Ovary (tissue), 9 donors: Measurements from ENCODE around the gene SVBP. TPM values are rescaled to one million over a fixed set of nuclear protein-coding genes. Genes with fewer than 3 reads are reported as not detected.

Source experiments
- DNase-seq, 5 donors: peaks; one replicate each; pipeline ENCODE4 v3.0.0-alpha.2; 2019 to 2020
- H3K27ac ChIP-seq, 2 donors: fragments of 200-600 bp; one replicate each; pipeline versions ENCODE4 v1.5.1 to v1.8.0; 2019 to 2022
- H3K27me3 ChIP-seq: fragments of 200-600 bp; one replicate; pipeline ENCODE4 v1.8.0; 2022
- H3K36me3 ChIP-seq: fragments of 200-600 bp; sonication (generic); one replicate; pipeline ENCODE4 v1.5.1; 2019
- H3K4me1 ChIP-seq: one replicate; pipeline ENCODE4 v1.8.1; 2013; ENCODE audit warnings: mild to moderate bottlenecking, moderate library complexity; ENCODE audit not compliant: insufficient read depth
- H3K4me3 ChIP-seq: fragments of 200-600 bp; sonication (generic); one replicate; pipeline ENCODE4 v1.5.1; 2017
- H3K9me3 ChIP-seq, 2 donors: fragments of 200-600 bp in 1 of 2; sonication (generic) in 1 of 2; one replicate each; pipeline versions ENCODE4 v1.5.1 to v1.8.1; 2013 to 2019; ENCODE audit warnings: mild to moderate bottlenecking in 1 of 2, moderate library complexity in 1 of 2
- EP300 ChIP-seq: sonication (generic); formaldehyde crosslinking; IDR thresholded peaks from one replicate; pipeline ENCODE4 v1.6.1; 2017; ENCODE audit warnings: antibody characterized with exemption
- POLR2A ChIP-seq: fragments of 450-650 bp; IDR thresholded peaks from one replicate; pipeline ENCODE4 v1.6.1; 2017; ENCODE audit warnings: antibody characterized with exemption, mild to moderate bottlenecking, moderate library complexity
- WGBS, 3 donors: extraction: QIAGEN DNeasy Blood & Tissue Kit in 1 of 3; methylation state at CpG; one replicate each; pipeline versions ENCODE4 v1.1.5 to v1.1.7; 2013 to 2017; 5-methylcytosine and 5-hydroxymethylcytosine counted together
- intact Hi-C, 4 donors: fragments of 100-400 bp; cut with DNase I; formaldehyde crosslinking; loops; one replicate each; pipeline versions ENCODE4 v1.11.0 to v1.15.1; 2022 to 2023
- polyA plus RNA-seq, 2 donors: library from polyadenylated mRNA; stranded (reverse); fragments of 200-250 nt in 1 of 2; fragments of 350-450 nt in 1 of 2; fragmentation: Illumina TruSeq in 1 of 2; extraction: RNeasy Lipid Tissue Mini Kit (QIAGEN cat#74804) in 1 of 2; gene quantifications; one replicate each; pipeline ENCODE4 v1.2.3, GENCODE V29; 2013 to 2014
- total RNA-seq, 7 donors: library from RNA; depleted of rRNA in 2 of 7; stranded (reverse); fragments of >200 nt in 2 of 7; fragmentation: NEBNext Ultra II Directional in 3 of 7; extraction: Animal tissue kit (Norgen Biotek cat#: 25700) in 3 of 7; gene quantifications; one replicate each; pipeline versions ENCODE4 v1.1.0 to v1.2.4, GENCODE V29; 2016 to 2023
- TF ChIP-seq, protein P1 (sequence below), 3 donors: fragments of 450-650 bp in 2 of 3; fragments of 200-600 bp in 1 of 3; IDR thresholded peaks; one replicate each; pipeline versions ENCODE4 v1.5.1 to v1.8.0; 2016 to 2022; ENCODE audit warnings: antibody characterized with exemption in 3 of 3, mild to moderate bottlenecking in 1 of 3
- donor health status: DM: no; HTN: no; CAD: no; lungs with moderate emphysema.
- donor health status: DM: no; HTN: no; CAD: no.
- donor health status: Bipolar disorder and iron deficiency.
- donor health status: DM: yes; HTN: yes; CAD: no.
- donor health status: DM: no; HTN: no; CAD: no.
- donor health status: DM: yes; HTN: yes; CAD: no.

Gene SVBP
- total and polyA plus RNA-seq, 9 donors = 20.8 to 56.6 (median 39.6) TPM

DNA sequence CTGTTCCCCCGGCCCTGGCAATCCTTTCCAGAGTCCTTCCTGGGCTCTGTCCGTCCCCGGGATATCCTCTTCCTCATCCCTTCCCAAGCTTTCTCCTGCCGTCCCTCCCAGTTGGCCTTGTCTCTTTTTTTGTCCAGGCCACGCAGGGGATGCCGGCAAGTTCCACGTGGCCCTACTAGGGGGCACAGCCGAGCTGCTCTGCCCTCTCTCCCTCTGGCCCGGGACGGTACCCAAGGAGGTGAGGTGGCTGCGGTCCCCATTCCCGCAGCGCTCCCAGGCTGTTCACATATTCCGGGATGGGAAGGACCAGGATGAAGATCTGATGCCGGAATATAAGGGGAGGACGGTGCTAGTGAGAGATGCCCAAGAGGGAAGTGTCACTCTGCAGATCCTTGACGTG lies 13.4 kb upstream of the SVBP start:
- intact Hi-C loops = no loop called here
- TF ChIP-seq EP300 (no peak), POLR2A (no peak)
- TF ChIP-seq, protein P1, sequence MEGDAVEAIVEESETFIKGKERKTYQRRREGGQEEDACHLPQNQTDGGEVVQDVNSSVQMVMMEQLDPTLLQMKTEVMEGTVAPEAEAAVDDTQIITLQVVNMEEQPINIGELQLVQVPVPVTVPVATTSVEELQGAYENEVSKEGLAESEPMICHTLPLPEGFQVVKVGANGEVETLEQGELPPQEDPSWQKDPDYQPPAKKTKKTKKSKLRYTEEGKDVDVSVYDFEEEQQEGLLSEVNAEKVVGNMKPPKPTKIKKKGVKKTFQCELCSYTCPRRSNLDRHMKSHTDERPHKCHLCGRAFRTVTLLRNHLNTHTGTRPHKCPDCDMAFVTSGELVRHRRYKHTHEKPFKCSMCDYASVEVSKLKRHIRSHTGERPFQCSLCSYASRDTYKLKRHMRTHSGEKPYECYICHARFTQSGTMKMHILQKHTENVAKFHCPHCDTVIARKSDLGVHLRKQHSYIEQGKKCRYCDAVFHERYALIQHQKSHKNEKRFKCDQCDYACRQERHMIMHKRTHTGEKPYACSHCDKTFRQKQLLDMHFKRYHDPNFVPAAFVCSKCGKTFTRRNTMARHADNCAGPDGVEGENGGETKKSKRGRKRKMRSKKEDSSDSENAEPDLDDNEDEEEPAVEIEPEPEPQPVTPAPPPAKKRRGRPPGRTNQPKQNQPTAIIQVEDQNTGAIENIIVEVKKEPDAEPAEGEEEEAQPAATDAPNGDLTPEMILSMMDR (IDR thresholded peaks at IDR 0.05) = no peak
- H3K27ac ChIP-seq = no peak overlapping the region
- whole genome bisulfite sequencing, 3 donors = 88 to 90% (median 89%) methylated on average over 17 of the region's 17 CpGs
- DNase-seq = no peak
- no peaks in the 10 kb centered on the region for H3K9me3 ChIP-seq
- H3K4me3 ChIP-seq = no peak overlapping the region
- H3K27me3 ChIP-seq = no peaks in the 10 kb centered on the region
- no peaks in the 10 kb centered on the region for H3K36me3 ChIP-seq
- no peaks in the 10 kb centered on the region for H3K4me1 ChIP-seq

DNA sequence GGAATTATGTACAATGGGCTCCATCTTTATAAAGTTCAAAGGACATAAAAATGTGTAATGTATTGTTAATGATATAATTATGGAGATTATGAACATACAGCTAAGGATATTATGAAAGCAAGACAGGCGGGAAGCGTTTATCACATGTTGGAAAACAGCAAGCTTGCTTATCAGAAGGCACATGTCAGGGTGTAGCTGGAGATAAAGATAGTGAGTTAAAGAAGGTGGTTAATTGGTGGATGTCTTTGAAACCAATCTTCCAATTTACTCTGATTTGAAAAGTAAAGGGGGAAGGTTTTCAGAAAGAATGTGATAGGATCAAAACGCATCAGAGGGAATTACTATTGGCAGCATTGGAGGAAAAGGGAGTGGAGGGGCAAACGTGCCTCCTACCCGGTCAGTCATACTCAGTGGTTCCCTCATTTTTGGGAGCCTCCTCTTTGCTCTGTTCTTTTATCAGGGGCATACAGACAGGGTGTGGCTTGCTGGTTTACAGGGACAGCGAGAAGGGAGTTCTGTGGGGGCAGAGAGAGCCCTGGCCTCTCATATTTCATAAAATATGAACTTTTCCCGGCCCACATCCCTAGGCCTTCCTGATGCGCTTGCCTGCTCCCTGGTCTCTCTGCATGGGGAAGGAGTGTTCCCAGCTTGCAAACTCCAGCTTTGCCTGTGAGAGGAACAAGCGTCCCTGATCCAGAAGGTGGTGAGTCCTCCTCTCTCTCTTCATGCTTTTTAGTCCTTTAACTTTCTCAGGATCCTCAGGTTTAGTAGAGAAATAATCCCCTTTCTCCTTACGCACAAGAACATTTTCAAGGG lies 8.0 kb upstream of the SVBP start:
- no peak for TF ChIP-seq POLR2A
- no peak for TF ChIP-seq EP300
- TF ChIP-seq, protein P1 (IDR thresholded peaks at IDR 0.05) = no peak
- no peak overlapping the region for H3K27ac ChIP-seq
- no peaks in the 10 kb centered on the region for H3K27me3 ChIP-seq
- 49 to 56% (median 53%) methylated on average over 10 of the region's 10 CpGs for WGBS, 3 donors
- H3K4me1 ChIP-seq = no peaks in the 10 kb centered on the region
- no peaks in the 10 kb centered on the region for H3K36me3 ChIP-seq
- intact Hi-C loops = loop anchor here in 1 of 4 donors (5.0 kb wide), 1 partner anchor 687 kb away; no protein-coding TSS in a partner anchor
- H3K4me3 ChIP-seq = no peak overlapping the region
- DNase-seq = no peak
- no peaks in the 10 kb centered on the region for H3K9me3 ChIP-seq

GRCh38 chr1:42824481-42825035 lies 7.4 kb upstream of the SVBP start:
- no peaks in the 10 kb centered on the region for H3K4me1 ChIP-seq
- no peak overlapping the region for H3K27ac ChIP-seq
- H3K9me3 ChIP-seq = no peaks in the 10 kb centered on the region
- TF ChIP-seq EP300 = no peak
- TF ChIP-seq POLR2A = no peak
- TF ChIP-seq, protein P1 (IDR thresholded peaks at IDR 0.05) = no peak
- H3K4me3 ChIP-seq = no peak overlapping the region
- H3K36me3 ChIP-seq = no peaks in the 10 kb centered on the region
- H3K27me3 ChIP-seq = no peaks in the 10 kb centered on the region
- DNase-seq = no peak
- intact Hi-C loops = loop anchor here in 1 of 4 donors (5.0 kb wide), 1 partner anchor 688 kb away; no protein-coding TSS in a partner anchor
- 90 to 95% (median 93%) methylated on average over 4 of the region's 4 CpGs for WGBS, 3 donors

DNA sequence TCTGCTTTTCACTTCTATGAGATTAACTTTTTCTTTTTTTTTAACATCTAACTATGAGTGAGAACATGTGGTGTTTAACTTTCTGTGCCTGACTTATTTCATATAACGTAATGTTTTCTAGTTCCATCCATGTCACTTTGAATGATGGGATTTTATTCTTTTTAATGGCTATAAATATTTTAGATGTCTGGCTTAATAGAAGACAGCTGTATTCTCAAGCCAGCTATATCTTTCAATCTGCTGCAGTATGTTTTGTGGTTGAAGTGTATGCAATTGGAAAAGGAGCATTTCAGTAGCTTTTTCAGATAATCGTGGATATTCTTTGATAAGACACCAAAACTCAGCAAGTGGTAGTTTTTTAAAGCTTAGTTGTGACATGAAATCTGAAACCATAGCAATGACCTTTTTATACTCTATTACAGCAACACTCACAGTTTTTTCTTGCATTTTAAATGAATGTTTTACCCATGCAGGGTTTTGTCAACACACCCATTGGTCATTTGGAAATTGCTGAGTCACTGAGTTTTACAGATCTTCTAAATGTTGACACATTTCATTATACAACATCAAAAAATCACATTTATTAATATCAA lies 5.7 kb upstream of the SVBP start:
- H3K27ac ChIP-seq = no peak overlapping the region
- H3K9me3 ChIP-seq = no peaks in the 10 kb centered on the region
- no peak overlapping the region for H3K4me3 ChIP-seq
- DNase-seq = no peak
- TF ChIP-seq, protein P1 (IDR thresholded peaks at IDR 0.05) = no peak
- TF ChIP-seq EP300 (no peak), POLR2A (no peak)
- intact Hi-C loops = no loop called here
- H3K27me3 ChIP-seq = no peaks in the 10 kb centered on the region
- H3K4me1 ChIP-seq = no peaks in the 10 kb centered on the region
- WGBS, 3 donors = 34 to 41% (median 37%) methylated on average over 2 of the region's 2 CpGs
- H3K36me3 ChIP-seq = no peaks in the 10 kb centered on the region
